ENCODE data around the gene FAM181A. TPM values are rescaled to one million over a fixed set of nuclear protein-coding genes. Genes with fewer than 3 reads are reported as not detected.

Gene FAM181A
- total RNA-seq, 1 donor from 2014 or later = not detected

GRCh38 chr14:93923626-93924025 is 3.5 kb upstream of the FAM181A start:
- DNase-seq (no peak), ATAC-seq (ENCODE audit: low read depth) (no peak)
- Mint-ChIP-seq H3K36me3 (ENCODE audit: low read depth) (no peaks in the 10 kb centered on the region), H3K4me1 (no peaks in the 10 kb centered on the region), H3K4me3 (no peak overlapping the region), H3K27me3 (no peaks in the 10 kb centered on the region), H3K9me3 (no peaks in the 10 kb centered on the region), H3K27ac (no peak overlapping the region)
- TF ChIP-seq CTCF (IDR thresholded peaks at IDR 0.05) = no peak
- POLR2A ChIA-PET = no interaction called here
- CTCF ChIA-PET = interaction anchor here (1.4 kb wide), 1 partner anchor 213 kb away, joined by 5 read pairs; no protein-coding TSS in a partner anchor
- intact Hi-C loops (cut with micrococcal nuclease) = no loop called here

GRCh38 chr14:93924592-93925355 is 2.4 kb upstream of the FAM181A start:
- H3K27me3 Mint-ChIP-seq = no peaks in the 10 kb centered on the region
- intact Hi-C loops (cut with micrococcal nuclease) = no loop called here
- no peak overlapping the region for H3K27ac Mint-ChIP-seq
- TF ChIP-seq CTCF (IDR thresholded peaks at IDR 0.05) = no peak
- H3K36me3 Mint-ChIP-seq (ENCODE audit: low read depth) = no peaks in the 10 kb centered on the region
- H3K9me3 Mint-ChIP-seq = no peaks in the 10 kb centered on the region
- POLR2A ChIA-PET = no interaction called here
- CTCF ChIA-PET = interaction anchor here (1.4 kb wide), 1 partner anchor 212 kb away, joined by 5 read pairs; no protein-coding TSS in a partner anchor
- no peaks in the 10 kb centered on the region for H3K4me1 Mint-ChIP-seq
- no peak for ATAC-seq (ENCODE audit: low read depth)
- no peak overlapping the region for H3K4me3 Mint-ChIP-seq
- no peak for DNase-seq

GRCh38 chr14:93925374-93925895 is 1.7 kb upstream of the FAM181A start:
- no peak overlapping the region for H3K27ac Mint-ChIP-seq
- ATAC-seq (ENCODE audit: low read depth) (no peak), DNase-seq (no peak)
- ChIA-PET POLR2A (no interaction called here), CTCF (no interaction called here)
- intact Hi-C loops (cut with micrococcal nuclease) = no loop called here
- H3K27me3 Mint-ChIP-seq = no peaks in the 10 kb centered on the region
- H3K4me3 Mint-ChIP-seq = no peak overlapping the region
- H3K4me1 Mint-ChIP-seq = no peaks in the 10 kb centered on the region
- TF ChIP-seq CTCF (IDR thresholded peaks at IDR 0.05) = no peak
- no peaks in the 10 kb centered on the region for H3K9me3 Mint-ChIP-seq
- H3K36me3 Mint-ChIP-seq (ENCODE audit: low read depth) = no peaks in the 10 kb centered on the region

- Mint-ChIP-seq H3K36me3 (ENCODE audit: low read depth) (no peaks in the 10 kb centered on the region), H3K4me3 (no peak overlapping the region), H3K27ac (no peak overlapping the region), H3K4me1 (no peaks in the 10 kb centered on the region), H3K9me3 (no peaks in the 10 kb centered on the region), H3K27me3 (no peaks in the 10 kb centered on the region)
- CTCF ChIA-PET = no interaction called here
- no peak for ATAC-seq (ENCODE audit: low read depth)
- POLR2A ChIA-PET = no interaction called here
- no peak for TF ChIP-seq CTCF (IDR thresholded peaks at IDR 0.05)
- DNase-seq = no peak
- intact Hi-C loops (cut with micrococcal nuclease) = no loop called here
These were observed 785 bp upstream of the FAM181A start for GRCh38 chr14:93926245-93926872.

GRCh38 chr14:93927800-93928145 is 629 bp downstream of the FAM181A start:
- Mint-ChIP-seq H3K27me3 (no peaks in the 10 kb centered on the region), H3K4me3 (no peak overlapping the region), H3K36me3 (ENCODE audit: low read depth) (no peaks in the 10 kb centered on the region), H3K27ac (no peak overlapping the region), H3K9me3 (no peaks in the 10 kb centered on the region), H3K4me1 (no peaks in the 10 kb centered on the region)
- DNase-seq (no peak), ATAC-seq (ENCODE audit: low read depth) (no peak)
- ChIA-PET CTCF (interaction anchor here (1.0 kb wide), 1 partner anchor 12 kb away, joined by 3 read pairs; no protein-coding TSS in a partner anchor), POLR2A (no interaction called here)
- intact Hi-C loops (cut with micrococcal nuclease) = no loop called here
- TF ChIP-seq CTCF (IDR thresholded peaks at IDR 0.05) = no peak
